ENCODE results near the gene CLDN20.
A peak's percentile ranks its signal among the peaks of the same experiment; 100 is the strongest.

Gene CLDN20

GRCh38 chr6:155314773-155315515 is 51.1 kb downstream of the CLDN20 start (continued):
- peak; percentile 45; the same call in 1 of the 2 replicates for TF ChIP-seq SP3 (tag by site-specific recombination; IDR thresholded peaks at IDR 0.05)
- peak; percentile 84 for TF ChIP-seq ZBTB8A (tag by site-specific recombination; IDR thresholded peaks at IDR 0.05)
- TF ChIP-seq ZNF2 (tag by site-specific recombination; IDR thresholded peaks at IDR 0.05) = peak; percentile 84
- no peak for TF ChIP-seq ZNF626 (tag by site-specific recombination; IDR thresholded peaks at IDR 0.05)
- no peak for TF ChIP-seq ZNF155 (tag by site-specific recombination; IDR thresholded peaks at IDR 0.05)
- no peak for TF ChIP-seq KLF16 (tag by site-specific recombination; IDR thresholded peaks at IDR 0.05)
- TF ChIP-seq BCL6B (tag by site-specific recombination; IDR thresholded peaks at IDR 0.05) = no peak
- TF ChIP-seq SALL2 (tag by site-specific recombination; IDR thresholded peaks at IDR 0.05; ENCODE audit: borderline replicate concordance) = no peak
- TF ChIP-seq ZNF558 (tag by site-specific recombination; IDR thresholded peaks at IDR 0.05) = peak; percentile 63; the same call in 1 of the 2 replicates
- no peak for TF ChIP-seq ZSCAN18 (tag by site-specific recombination; IDR thresholded peaks at IDR 0.05)
- TF ChIP-seq ZNF362 (tag by site-specific recombination; IDR thresholded peaks at IDR 0.05) = peak; percentile 25; the same call in 1 of the 2 replicates
- peak; percentile 94 for TF ChIP-seq ZNF580 (tag by site-specific recombination; IDR thresholded peaks at IDR 0.05)
- TF ChIP-seq ZNF248 (tag by site-specific recombination; IDR thresholded peaks at IDR 0.05) = no peak
- TF ChIP-seq KLF9 (tag by site-specific recombination; IDR thresholded peaks at IDR 0.05; ENCODE audit: low read depth) = no peak
- TF ChIP-seq ZNF366 (tag by site-specific recombination; conservative IDR thresholded peaks at IDR 0.05) = peak; percentile 71
- TF ChIP-seq ZNF138 (tag by site-specific recombination; IDR thresholded peaks at IDR 0.05; ENCODE audit: borderline replicate concordance) = no peak
- TF ChIP-seq ZNF561 (tag by site-specific recombination; IDR thresholded peaks at IDR 0.05; ENCODE audit: borderline replicate concordance) = peak; percentile 79
- peak; percentile 39 for TF ChIP-seq ZXDB (tag by site-specific recombination; IDR thresholded peaks at IDR 0.05)
- TF ChIP-seq ZNF175 (tag by site-specific recombination; IDR thresholded peaks at IDR 0.05) = no peak
- TF ChIP-seq ZNF335 (tag by site-specific recombination; conservative IDR thresholded peaks at IDR 0.05) = peak; percentile 47; the same call in 1 of the 2 replicates
- TF ChIP-seq ZNF24 (tag by site-specific recombination; IDR thresholded peaks at IDR 0.05) = peak; percentile 81; the same call in 1 of the 2 replicates
- TF ChIP-seq PRDM4 (tag by site-specific recombination; IDR thresholded peaks at IDR 0.05) = peak; percentile 61; the same call in 1 of the 2 replicates
- TF ChIP-seq ZNF10 (tag by site-specific recombination; IDR thresholded peaks at IDR 0.05) = peak; percentile 13; the same call in 1 of the 2 replicates
- TF ChIP-seq ZNF629 (tag by site-specific recombination; IDR thresholded peaks at IDR 0.05) = peak; percentile 66
- peak; percentile 24; the same call in 1 of the 2 replicates for TF ChIP-seq KLF7 (tag by site-specific recombination; IDR thresholded peaks at IDR 0.05; ENCODE audit: borderline replicate concordance)
- peak; percentile 45 for TF ChIP-seq ZNF394 (tag by site-specific recombination; IDR thresholded peaks at IDR 0.05; ENCODE audit: borderline replicate concordance)
- TF ChIP-seq SP7 (tag by site-specific recombination; IDR thresholded peaks at IDR 0.05) = peak; percentile 64
- TF ChIP-seq PRDM6 (tag by site-specific recombination; IDR thresholded peaks at IDR 0.05) = peak; percentile 55
- no peak for TF ChIP-seq ZNF37A (tag by site-specific recombination; IDR thresholded peaks at IDR 0.05)
- 0 out of 2 replicates have a peak, but pooled peaks have one; percentile 19 for TF ChIP-seq ZNF184 (tag by site-specific recombination; IDR thresholded peaks at IDR 0.05)
- peak; percentile 59 for TF ChIP-seq KLF1 (tag by site-specific recombination; IDR thresholded peaks at IDR 0.05)
- TF ChIP-seq OVOL3 (tag by site-specific recombination; IDR thresholded peaks at IDR 0.05) = peak; percentile 17; the same call in 1 of the 2 replicates
- TF ChIP-seq ZSCAN30 (tag by site-specific recombination; IDR thresholded peaks at IDR 0.05) = peak; percentile 87
